CD4-positive, alpha-beta T cell treated with Interleukin-12 subunit alpha and Interleukin-12 subunit beta, for 1 hour (primary cell): ENCODE results near the gene CFAP100.

Source experiments
- DNase-seq: peaks from one replicate; pipeline ENCODE4 v3.0.0-alpha.2; 2020

The CFAP100 gene

DNA sequence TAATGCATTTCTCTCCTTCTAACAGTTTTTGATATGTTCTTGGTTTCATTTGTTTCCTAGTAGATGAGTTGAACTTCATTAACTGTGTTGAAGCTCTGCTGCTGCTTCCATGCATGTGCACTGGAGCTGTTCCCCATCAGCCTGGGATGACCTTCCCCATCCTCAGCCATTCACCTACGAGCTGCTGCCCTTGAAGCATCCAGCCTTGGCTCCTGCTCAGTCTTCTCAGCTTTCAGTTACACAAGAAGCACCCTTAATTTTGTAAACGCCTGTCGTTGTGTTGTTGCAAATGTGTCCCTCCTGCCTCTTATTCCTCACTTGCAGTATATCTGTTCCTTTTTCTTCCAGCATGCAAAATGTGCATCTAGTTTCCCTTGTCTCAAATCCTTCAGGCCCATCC, 89.4 kb downstream of the CFAP100 start:
- DNase-seq: no peak

DNA sequence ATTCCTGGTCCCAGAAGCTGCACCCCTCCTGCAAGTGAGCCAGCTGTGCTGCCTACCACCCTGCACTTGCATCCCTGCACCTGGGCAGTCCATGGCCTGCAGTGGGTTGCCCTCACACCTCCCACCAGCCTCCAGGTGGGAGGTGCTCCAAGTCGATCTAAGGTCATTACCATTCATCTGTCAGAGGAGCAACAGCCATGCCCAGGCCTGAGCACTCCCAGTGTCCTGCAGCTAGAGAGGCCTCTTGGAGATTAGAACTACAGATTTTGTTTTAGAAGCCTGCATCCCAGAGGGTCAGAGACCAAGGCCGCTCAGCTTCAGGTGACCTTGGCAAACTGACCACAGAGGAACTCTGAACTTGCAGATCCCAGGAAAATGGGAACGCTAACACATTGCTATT, 90.0 kb downstream of the CFAP100 start:
- no peak for DNase-seq

DNA sequence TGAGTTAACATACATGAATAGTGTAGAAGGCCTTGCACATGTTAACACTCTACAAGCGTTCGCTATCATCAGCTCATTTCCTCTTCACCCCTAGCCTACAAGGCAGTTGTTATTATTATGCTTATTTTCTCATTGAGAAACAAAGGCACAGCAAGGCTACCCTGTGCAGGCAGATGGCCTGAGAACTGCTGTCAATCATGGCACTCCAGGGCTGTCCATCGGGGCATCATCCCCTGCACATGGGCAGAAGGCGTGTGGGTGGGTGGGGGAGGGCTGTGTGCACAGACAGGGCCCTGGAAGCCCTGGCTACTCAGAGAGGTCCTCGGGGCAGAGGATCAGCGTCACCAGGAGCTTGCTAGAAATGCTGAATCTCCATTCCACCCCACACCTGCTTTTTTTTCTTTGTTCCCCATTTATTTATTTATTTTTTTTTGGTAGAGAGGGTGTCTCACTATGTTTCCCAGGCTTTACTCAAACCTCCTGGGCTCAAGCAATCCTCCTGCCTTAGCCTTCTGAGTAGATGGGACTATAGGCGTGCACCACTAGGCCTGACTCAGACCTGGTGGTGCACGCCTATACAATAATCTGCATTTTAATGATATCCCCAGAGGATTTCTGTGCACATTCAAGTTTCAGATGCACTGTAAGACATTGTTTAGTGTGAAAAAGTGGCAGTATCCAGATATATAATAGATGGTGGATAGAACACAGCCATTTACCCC, 90.6 kb downstream of the CFAP100 start:
- DNase-seq: no peak

DNA sequence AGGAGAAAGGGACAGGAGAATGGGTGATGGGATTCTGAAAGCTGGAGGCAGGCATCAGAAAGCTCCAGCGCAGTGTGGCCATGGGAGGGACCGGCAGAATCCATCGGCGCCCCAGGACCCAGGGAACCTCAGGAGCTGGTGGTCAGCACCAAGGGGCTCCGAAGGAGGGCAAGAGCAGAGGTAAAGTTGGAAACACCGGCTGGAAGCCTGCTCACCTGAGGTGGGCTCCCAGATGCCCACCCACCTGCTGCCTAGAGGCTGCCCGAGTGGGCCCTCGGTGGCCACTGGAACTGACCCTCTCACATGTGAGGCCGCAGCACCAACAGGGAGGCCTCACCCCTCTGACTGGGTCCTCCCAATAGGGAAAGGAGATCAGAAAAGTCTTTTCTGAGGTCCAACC, 91.2 kb downstream of the CFAP100 start:
- DNase-seq: no peak
